ENCODE data around the gene TMEM200A.

TMEM200A gene

DNA sequence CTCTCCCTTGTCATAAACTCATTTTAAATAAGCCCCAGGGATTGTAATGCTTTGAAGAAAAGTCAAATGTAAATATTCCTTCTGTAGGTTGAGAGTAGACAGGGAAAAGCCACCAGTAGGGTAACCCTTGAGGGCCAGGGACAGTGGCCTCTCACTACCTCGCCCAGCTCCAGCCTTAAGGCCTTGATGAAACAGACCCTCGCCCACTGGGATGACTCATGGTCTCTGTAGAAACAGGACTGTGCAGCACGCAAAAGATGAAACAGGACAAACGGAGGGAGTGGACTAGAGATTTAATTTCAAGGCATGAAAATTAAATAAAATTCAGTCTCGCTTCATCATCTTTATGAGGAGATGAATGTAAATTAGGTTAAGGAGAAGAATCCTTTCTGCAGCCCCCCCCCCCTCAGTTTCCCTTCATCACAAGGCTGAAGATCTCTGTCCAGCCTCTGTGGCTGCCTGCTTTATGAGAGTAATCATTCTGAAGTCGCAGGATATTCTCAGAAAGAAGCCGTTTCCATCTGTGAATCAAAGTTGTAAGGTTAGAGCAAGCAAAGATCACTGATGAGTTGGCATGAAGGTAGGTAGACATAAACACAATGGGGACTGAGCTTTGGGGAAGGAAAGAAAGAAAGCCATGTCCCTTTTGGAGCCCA lies 60.4 kb downstream of the TMEM200A start:
- FAIRE-seq: no peak

DNA sequence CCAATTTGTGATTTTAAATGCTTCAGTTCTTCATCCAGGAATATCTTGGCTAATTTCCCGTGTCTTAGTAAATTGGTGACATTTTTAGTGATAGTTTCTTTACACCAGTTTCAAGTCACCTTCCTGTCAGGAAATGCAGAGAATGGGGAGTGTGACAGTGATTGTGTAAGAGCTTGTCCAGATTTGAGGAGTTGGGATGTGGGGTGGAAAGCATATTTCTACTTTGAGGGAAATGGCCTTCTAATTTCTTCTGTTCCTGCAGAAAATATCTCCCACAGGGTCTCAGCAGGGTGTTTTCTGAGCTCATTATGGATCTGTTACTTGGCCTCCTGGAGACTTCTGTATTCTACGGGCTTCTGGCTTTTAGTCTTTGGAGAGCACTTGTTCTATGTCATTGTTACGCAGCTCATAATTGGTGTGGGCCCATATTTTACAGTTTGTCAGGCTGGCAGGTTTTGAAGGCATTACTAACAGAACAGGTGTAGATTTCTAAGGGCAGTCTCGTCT lies 65.6 kb downstream of the TMEM200A start:
- FAIRE-seq: no peak

- FAIRE-seq: no peak
Observed at GRCh38 chr6:130432838-130433237, 67.0 kb downstream of the TMEM200A start.

- FAIRE-seq: no peak
Observed at GRCh38 chr6:130434174-130434873, 68.5 kb downstream of the TMEM200A start.

DNA sequence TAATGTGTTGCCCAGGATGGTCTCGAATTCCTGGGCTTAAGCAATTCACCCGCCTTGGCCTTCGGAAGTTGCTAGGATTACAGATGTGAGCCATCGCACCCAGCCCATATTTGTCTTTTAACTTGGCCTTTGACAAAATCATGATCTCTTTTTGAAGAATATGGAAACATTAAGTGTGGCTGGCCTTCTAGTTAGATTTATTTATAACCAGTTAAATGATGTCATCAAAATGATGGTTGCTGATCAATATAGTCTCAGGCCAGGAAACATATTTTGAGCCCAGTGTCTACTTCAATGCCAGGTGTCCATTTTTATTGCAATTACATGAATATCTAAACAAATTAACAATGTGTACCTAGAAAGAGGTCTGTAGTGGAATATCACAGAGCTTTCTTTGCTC lies 69.4 kb downstream of the TMEM200A start:
- FAIRE-seq: no peak

DNA sequence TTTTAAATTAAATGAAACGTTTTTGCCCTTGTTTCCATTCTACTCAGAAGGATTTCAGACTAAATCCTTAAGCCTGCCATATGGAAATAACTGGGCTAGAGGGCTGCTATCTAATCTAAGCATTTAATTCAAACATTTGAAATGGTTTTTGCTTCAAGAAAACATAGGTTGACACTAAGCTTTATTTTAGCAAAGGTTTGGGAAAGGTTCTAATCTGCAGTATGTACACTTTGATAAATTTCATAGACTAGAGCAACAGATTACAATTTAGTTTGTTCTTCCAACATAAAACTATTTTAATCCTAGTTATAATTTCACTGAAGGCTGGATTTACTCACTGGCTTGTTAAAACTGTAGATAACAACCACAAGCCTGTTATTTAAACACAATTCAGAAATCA lies 72.1 kb downstream of the TMEM200A start:
- no peak for FAIRE-seq

- FAIRE-seq: no peak
Observed at GRCh38 chr6:130447374-130447773, 81.6 kb downstream of the TMEM200A start.

- FAIRE-seq: no peak
Observed at GRCh38 chr6:130452336-130452735, 86.5 kb downstream of the TMEM200A start.

DNA sequence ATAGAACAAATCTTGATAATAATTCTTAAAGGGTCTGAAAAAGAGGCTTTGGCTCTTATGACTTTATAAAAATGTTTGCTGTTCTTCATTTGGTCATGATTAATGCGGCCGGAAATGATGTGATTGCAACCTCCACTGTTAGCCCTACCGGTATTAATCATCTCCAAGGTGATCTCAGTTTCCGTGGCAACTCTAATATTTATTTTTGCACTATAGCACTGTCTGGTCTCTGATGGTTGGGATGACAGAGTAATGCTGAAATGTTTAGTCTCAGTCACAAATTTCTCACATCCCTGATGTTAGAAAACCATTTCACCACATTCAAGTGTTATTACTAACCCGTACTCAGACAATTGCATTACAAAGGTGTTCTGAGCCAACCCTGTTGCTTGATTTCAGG lies 87.4 kb downstream of the TMEM200A start:
- no peak for FAIRE-seq

DNA sequence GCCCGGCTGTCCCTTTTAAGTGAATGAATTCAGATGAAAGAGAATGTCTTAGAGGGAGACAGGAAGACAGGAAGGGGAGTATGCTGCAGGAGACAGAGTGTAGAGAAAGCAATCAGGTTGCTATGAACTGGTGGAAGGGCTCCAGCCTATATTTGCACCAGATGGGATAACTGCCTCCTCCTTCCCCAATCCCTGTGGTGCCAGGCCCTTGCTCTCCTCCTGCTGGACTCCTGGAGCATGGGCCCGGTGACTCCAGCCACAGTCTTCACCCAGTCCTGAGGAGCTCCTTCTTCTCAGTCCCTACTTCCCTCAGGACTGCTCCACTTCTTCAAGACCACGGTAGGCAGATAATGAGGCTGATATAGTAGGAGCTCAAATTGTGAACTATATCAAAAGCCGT lies 91.8 kb downstream of the TMEM200A start:
- FAIRE-seq: no peak

- no peak for FAIRE-seq
Observed at GRCh38 chr6:130459316-130459715, 93.5 kb downstream of the TMEM200A start.

- FAIRE-seq: no peak
Observed at GRCh38 chr6:130460934-130461333, 95.1 kb downstream of the TMEM200A start.

DNA sequence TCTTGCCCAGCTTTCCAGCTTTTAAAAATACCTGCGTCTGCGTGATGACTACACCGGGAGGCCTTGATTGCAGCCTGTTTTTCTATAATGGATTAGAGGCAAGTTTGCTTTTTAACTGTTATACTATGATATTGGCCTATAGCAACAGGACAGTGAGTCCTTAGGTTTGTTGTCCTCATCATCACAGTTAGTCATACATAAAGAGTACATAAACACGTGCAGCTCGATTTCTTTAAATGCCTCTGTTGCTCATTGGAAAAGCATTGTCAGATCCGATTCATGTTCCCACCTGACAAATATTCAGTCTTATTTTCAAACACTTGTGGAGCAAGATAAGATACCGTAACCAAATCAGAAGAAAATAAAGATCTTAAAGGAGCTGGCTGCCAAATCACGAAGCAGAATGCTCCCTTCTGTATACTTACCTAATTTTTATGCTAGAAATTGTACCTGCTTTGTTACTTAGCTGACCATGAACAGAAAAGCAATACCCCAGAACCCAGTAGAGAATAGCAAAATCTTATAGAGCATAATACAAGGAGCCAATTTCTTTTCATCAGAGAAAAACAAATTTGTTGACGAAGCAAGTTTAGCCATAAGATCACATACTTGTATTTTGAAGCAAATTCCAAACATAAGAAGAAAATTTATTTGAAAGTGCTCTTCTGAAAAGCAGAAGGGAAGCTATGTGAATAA lies 100.4 kb downstream of the TMEM200A start:
- no peak for FAIRE-seq

GRCh38 chr6:130466748-130467061 lies 100.9 kb downstream of the TMEM200A start:
- no peak for FAIRE-seq

DNA sequence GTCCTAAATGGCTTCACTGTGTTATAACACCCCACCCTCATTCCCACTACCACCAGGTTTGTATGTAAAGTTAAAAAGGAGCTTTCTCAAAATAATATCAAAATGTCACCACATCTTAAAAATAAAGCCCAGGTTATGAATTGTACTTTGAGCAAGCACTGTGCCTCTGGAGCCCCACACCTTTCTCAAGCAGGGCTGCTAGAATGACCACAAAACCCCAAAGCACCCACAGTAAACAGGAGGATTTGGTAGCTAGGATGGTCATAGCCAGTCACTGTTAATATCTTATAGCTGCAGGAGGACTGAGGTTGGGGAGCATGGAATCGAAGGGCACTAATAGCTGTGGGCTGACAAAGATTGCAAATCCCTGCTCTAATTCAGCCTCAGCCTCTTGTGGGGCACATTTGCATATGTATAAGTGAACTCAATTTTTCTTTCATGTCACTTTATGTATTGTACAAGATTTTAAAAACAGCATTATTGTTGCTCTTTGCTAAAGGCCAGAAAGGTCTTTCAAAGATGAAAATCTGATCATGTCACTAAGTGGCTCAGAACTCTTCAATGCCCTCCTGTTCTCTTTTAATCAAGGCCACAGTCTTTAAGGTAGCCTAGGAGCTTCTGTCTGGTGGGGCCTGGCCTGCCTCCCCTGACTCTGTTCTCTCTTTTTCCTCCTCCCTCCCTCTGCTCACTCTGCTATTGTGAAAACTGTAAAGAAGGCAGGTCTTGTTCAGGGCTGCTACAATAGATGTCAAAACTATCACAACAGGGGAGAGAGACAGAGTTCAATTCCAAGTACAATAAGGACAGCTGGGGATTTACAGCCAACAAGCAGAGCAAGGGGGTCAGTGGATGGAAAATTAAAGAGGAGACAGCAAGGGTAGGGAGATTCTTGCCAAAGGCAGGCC lies 101.6 kb downstream of the TMEM200A start:
- FAIRE-seq: no peak

DNA sequence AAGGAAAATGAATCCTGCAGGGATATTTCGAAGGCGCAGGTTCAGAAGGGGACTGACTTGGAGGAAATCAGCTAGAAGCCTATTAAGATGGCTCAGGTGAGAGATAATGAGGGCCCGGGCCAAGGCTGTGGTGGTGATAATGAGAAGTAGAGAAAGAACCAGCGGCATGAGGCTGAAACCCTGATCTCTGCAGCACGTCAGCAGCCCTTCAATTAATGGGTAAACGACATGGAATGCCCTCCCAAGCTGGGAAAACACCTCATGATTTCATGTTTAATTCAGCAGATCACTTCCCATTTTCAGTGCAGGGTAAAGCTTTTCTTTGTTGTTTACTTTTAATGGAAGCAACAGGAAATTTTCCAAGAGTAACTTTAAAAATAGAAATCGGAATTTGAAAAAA lies 104.9 kb downstream of the TMEM200A start:
- no peak for FAIRE-seq

DNA sequence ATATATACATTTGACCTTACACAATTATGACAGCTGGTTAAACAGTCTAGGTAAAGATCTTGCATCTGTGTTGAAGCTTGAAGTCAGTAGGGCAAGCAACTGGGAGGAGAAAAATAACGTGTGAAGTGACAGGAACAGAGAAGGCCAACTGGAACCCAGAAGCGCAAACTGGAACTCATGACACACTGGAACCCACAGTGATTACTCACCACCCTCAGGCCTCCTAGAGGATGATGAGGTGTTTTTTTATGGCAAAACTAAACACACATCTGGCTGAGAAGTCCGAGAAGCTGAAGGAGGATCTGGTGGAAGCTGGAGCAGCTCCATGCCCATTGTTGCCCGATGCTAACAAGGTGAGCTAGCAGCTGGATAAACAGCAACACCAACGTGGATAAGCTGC lies 108.1 kb downstream of the TMEM200A start:
- no peak for FAIRE-seq

- no peak for FAIRE-seq
Observed at GRCh38 chr6:130482645-130483390, 117.0 kb downstream of the TMEM200A start.

GRCh38 chr6:130485870-130486269 lies 120.1 kb downstream of the TMEM200A start:
- FAIRE-seq: no peak

DNA sequence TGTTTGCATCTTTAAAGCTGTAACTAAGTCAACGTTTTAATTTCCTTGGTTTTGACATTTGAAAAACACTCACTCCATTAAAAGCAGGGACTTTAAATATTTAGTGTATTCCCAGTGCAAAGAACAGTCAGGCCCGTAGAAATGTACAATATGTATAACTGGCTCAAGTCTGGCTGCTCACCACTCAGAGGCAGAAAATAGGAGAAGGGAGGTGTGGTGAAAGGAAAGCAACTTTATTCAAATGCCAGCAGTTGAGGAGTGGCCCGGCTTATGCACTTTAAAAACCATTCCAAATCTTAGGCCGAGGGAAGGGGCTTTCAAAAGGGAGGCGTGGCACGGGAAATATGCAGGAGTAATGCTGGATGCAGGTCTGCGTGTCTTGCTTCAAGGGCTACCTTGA lies 120.6 kb downstream of the TMEM200A start:
- no peak for FAIRE-seq

- no peak for FAIRE-seq
Observed at GRCh38 chr6:130489514-130489913, 123.7 kb downstream of the TMEM200A start.

Data from A204.1 (cell line).